Measurements from ENCODE around the gene HSPB6. TPM values are rescaled to one million over a fixed set of nuclear protein-coding genes. Genes with fewer than 3 reads are reported as not detected.
"Not testable (repeated sequence)": the region's sequence is repeated elsewhere in the genome, so short reads cannot be mapped to it uniquely, and the experiment has no call there.

The HSPB6 gene
- polyA plus RNA-seq, 5 donors: 47.3 to 158 (median 71.5) TPM

- DNase-seq: no peak
These were observed 23.4 kb downstream of the HSPB6 start for GRCh38 chr19:35733180-35734125.

DNA sequence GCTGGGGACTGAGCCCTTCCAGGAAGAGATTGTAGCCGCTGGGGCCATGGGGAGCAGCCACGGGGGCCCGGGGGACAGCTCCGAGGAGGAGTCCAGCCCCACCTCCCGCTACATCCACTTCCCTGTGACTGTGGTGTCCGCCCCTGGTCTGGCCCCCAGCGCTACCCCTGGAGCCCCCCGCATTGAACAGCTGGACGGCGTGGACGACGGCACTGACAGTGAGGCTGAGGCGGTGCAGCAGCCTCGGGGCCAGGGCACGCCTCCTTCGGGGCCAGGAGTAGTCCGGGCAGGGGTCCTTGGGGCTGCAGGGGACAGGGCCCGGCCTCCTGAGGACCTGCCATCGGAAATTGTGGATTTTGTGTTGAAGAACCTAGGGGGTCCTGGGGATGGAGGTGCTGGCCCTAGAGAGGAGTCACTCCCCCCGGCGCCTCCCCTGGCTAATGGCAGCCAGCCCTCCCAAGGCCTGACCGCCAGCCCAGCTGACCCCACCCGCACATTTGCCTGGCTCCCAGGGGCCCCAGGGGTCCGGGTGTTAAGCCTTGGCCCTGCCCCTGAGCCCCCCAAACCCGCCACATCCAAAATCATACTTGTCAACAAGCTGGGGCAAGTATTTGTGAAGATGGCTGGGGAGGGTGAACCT, 24.2 kb downstream of the HSPB6 start:
- DNase-seq: no peak

- DNase-seq: no peak
These were observed 24.9 kb downstream of the HSPB6 start for GRCh38 chr19:35731779-35732405.

- DNase-seq: no peak
These were observed 25.5 kb downstream of the HSPB6 start for GRCh38 chr19:35731353-35731752.

DNA sequence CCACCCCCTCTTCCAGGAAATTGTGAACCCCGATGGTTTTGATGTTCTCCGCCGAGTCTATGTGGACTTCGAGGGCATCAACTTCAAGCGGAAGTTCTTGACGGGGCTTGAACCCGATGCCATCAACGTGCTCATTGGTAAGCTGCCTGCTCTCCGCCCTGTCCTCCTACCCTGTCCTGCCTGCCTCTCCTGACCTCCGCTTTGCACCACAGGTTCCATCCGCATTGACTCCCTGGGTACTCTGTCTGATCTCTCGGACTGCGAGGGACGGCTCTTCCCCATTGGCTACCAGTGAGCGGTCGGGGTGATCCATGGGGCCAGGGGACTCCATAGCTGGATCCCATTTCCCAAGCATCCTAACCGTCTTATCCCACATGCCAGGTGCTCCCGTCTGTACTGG, 26.5 kb downstream of the HSPB6 start:
- no peak for DNase-seq

GRCh38 chr19:35729763-35730162, 27.1 kb downstream of the HSPB6 start:
- no peak for DNase-seq

DNA sequence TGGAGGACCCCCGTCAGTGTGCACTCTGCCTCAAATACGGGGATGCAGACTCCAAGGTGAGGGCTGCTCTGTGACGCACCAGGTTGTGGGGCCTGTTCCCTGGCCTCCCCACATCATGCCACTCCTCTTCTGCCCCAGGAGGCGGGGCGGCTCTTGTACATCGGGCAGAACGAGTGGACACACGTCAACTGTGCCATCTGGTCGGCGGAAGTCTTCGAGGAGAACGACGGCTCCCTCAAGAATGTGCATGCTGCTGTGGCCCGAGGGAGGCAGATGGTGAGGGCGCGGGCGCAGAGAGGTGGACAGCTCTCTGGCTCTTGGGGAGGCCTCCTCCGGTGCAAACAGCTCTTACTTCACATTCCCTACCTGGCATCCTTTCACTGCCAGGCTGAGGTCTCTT, 27.8 kb downstream of the HSPB6 start:
- DNase-seq: no peak

DNA sequence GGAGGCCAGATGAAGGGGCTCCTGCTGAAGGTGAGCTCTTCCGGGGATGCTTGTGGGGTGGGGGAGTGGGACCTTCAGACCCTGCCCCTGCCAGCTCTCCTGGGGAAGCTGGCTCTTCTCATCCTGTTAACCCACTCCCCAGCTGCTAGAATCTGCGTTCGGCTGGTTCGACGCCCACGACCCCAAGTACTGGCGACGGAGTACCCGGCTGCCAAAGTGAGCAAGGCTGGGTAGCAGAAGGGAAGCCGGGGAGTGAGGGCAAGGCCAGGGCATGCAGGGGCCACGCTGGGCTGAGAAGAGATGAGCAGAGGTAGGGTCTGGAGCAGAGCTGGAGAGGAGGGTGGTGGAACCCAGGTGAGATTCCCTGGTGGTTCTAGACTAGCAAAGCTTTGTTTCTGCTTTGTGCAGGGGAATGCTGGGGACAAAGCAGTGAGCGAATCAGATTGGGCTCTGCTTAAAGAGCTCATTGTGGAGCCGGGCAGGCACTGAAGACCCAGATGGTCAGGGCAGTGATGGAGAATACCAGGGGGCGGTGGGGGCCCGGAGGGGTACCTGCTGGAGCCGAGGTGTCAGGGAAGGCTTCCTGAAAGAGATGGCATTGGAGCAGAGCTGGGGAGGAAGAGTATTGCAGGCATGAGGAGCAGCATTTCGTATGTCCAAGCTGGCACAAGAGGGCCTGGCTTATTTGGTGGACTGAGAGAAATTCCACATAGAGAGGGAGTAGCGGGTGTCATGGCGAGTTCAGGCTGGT, 28.7 kb downstream of the HSPB6 start:
- DNase-seq: no peak

- no peak for DNase-seq
These were observed 29.5 kb downstream of the HSPB6 start for GRCh38 chr19:35727053-35727955.

- no peak for DNase-seq
These were observed 31.5 kb downstream of the HSPB6 start for GRCh38 chr19:35725216-35725861.

- no peak for DNase-seq
These were observed 32.3 kb downstream of the HSPB6 start for GRCh38 chr19:35724560-35724959.

GRCh38 chr19:35724132-35724531, 32.7 kb downstream of the HSPB6 start:
- DNase-seq: not testable (repeated sequence)

GRCh38 chr19:35723671-35724070, 33.2 kb downstream of the HSPB6 start:
- DNase-seq: no peak

DNA sequence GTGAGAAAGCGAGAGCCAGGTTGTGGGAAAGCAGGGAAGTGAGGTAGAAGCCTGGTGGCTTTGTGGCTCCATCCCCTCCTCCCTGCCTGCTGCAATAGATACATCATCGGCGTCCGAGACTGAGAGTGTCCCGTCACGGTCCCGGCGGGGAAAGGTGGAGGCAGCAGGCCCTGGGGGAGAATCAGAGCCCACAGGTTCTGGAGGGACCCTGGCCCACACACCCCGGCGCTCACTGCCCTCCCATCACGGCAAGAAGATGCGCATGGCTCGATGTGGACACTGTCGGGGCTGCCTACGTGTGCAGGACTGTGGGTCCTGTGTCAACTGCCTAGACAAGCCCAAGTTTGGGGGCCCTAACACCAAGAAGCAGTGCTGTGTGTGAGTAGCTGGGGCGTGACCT, 33.9 kb downstream of the HSPB6 start:
- no peak for DNase-seq

DNA sequence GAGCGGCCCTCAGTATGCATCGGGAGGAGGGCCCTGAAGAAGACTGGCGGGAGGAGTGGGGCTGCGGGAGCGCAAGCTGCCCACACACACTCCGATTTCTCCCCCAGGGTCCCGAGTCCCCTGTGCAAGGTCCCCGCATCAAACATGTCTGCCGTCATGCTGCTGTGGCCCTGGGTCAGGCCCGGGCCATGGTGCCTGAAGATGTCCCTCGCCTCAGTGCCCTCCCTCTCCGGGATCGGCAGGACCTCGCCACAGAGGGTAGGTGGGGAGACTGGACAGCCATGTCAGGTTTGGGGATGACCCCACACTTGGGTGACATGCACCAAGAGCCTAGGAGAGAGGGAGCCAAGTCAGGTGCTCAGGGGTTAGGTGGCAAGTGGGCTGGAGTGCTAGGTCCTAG, 34.4 kb downstream of the HSPB6 start:
- DNase-seq: no peak

DNA sequence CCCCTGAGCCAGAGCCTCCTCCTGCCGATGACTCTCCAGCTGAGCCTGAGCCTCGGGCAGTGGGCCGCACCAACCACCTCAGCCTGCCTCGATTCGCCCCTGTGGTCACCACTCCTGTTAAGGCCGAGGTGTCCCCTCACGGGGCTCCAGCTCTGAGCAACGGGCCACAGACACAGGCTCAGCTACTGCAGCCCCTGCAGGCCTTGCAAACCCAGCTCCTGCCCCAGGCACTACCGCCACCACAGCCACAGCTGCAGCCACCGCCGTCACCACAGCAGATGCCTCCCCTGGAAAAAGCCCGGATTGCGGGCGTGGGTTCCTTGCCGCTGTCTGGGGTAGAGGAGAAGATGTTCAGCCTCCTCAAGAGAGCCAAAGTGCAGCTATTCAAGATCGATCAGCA, 35.5 kb downstream of the HSPB6 start:
- no peak for DNase-seq

GRCh38 chr19:35720648-35721047, 36.2 kb downstream of the HSPB6 start:
- DNase-seq: no peak

GRCh38 chr19:35720163-35720524, 36.7 kb downstream of the HSPB6 start:
- DNase-seq: no peak

- no peak for DNase-seq
These were observed 37.2 kb downstream of the HSPB6 start for GRCh38 chr19:35719402-35720162.

Data from right lung (tissue), 5 donors.